Ascending aorta (tissue), 2 donors: Measurements from ENCODE around the gene MAPK8IP3. TPM values are rescaled to one million over a fixed set of nuclear protein-coding genes. Genes with fewer than 3 reads are reported as not detected.

Source experiments
- DNase-seq, 2 donors: peaks; one replicate each; pipeline ENCODE4 v3.0.0-alpha.2; 2019; ENCODE audit warnings: low spot score in 2 of 2
- H3K27ac ChIP-seq, 2 donors: fragments of 200-600 bp; sonication (generic); one replicate each; pipeline ENCODE4 v1.5.1; 2016 to 2017; ENCODE audit warnings: mild to moderate bottlenecking in 1 of 2
- H3K27me3 ChIP-seq: fragments of 200-600 bp; sonication (generic); one replicate; pipeline ENCODE4 v1.5.1; 2017
- H3K36me3 ChIP-seq, 2 donors: fragments of 200-600 bp; sonication (generic); one replicate each; pipeline ENCODE4 v1.5.1; 2016
- H3K4me1 ChIP-seq, 2 donors: fragments of 200-600 bp; sonication (generic); one replicate each; pipeline ENCODE4 v1.5.1; 2016 to 2017; ENCODE audit warnings: mild to moderate bottlenecking in 1 of 2
- H3K4me3 ChIP-seq, 2 donors: fragments of 200-600 bp; sonication (generic); one replicate each; pipeline ENCODE4 v1.5.1; 2016 to 2017; ENCODE audit warnings: mild to moderate bottlenecking in 1 of 2
- H3K9me3 ChIP-seq, 2 donors: fragments of 200-600 bp; sonication (generic); one replicate each; pipeline ENCODE4 v1.5.1; 2016
- CTCF ChIP-seq, 3 experiments: fragments of 200-600 bp in 2 of 3; fragments of 450-650 bp in 1 of 3; sonication (generic) in 2 of 3; IDR thresholded peaks; one replicate each; pipeline ENCODE4 v1.5.1; 2016 to 2019; ENCODE audit warnings: antibody characterized with exemption in 3 of 3, mild to moderate bottlenecking in 1 of 3, moderate library complexity in 1 of 3
- intact Hi-C: fragments of 100-400 bp; cut with DNase I; formaldehyde crosslinking; loops from one replicate; pipeline ENCODE4 v1.15.1; 2023
- total RNA-seq: library from RNA; depleted of rRNA; stranded (reverse); fragments of >200 nt; gene quantifications from one replicate; pipeline ENCODE4 v1.1.0, GENCODE V29; 2016

MAPK8IP3 gene, protein sequence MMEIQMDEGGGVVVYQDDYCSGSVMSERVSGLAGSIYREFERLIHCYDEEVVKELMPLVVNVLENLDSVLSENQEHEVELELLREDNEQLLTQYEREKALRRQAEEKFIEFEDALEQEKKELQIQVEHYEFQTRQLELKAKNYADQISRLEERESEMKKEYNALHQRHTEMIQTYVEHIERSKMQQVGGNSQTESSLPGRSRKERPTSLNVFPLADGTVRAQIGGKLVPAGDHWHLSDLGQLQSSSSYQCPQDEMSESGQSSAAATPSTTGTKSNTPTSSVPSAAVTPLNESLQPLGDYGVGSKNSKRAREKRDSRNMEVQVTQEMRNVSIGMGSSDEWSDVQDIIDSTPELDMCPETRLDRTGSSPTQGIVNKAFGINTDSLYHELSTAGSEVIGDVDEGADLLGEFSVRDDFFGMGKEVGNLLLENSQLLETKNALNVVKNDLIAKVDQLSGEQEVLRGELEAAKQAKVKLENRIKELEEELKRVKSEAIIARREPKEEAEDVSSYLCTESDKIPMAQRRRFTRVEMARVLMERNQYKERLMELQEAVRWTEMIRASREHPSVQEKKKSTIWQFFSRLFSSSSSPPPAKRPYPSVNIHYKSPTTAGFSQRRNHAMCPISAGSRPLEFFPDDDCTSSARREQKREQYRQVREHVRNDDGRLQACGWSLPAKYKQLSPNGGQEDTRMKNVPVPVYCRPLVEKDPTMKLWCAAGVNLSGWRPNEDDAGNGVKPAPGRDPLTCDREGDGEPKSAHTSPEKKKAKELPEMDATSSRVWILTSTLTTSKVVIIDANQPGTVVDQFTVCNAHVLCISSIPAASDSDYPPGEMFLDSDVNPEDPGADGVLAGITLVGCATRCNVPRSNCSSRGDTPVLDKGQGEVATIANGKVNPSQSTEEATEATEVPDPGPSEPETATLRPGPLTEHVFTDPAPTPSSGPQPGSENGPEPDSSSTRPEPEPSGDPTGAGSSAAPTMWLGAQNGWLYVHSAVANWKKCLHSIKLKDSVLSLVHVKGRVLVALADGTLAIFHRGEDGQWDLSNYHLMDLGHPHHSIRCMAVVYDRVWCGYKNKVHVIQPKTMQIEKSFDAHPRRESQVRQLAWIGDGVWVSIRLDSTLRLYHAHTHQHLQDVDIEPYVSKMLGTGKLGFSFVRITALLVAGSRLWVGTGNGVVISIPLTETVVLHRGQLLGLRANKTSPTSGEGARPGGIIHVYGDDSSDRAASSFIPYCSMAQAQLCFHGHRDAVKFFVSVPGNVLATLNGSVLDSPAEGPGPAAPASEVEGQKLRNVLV (N-terminal part only)
- 57.4 TPM for total RNA-seq

DNA sequence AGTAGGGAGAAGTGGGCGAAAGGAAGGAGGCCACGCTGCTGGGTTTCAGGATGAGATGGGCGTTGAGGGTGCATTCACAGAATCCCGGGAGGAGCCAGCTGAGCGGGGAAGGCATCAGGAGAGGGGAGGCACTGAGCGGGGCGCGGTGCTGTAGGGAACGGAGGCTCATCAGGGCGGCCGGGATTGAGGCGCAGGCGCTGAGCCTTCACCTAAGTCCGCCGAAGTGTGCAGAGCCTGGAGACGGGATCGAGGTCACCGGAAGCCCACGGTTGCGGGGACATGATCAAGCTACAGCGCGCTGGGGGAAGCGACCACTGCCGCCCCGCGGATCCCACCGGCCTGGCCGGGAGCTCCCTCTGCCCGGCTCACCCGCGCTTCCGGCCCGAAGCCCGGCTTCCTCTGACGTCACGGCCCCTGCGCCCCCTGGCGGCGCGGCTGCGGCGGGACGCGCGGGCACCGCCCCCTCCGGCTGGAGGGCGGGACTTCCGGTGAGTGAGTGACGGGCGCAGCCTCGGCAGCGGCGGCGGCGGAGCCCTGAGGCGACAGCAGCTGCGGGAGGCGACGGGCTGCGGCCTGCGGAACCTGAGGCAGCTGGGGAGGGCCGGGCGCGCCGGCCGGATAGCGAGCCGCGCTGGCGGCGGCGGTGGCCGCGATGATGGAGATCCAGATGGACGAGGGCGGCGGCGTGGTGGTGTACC lies at the start of gene MAPK8IP3:
Gene MAPK8IP3, plus strand, starts transcription at position 508 of the 698 bp plus-strand sequence. Its CDS starts 145 bp downstream, at position 653.
- intact Hi-C loops = loop anchor here (1.0 to 5.0 kb wide), 6 partner anchors 28 to 284 kb away; partner anchors contain the start of genes HAGH, JPT2, NUBP2 and SPSB3
- H3K4me1 ChIP-seq = peaks cover 0 to 22% of the 10 kb centered on the region in 2 donors

GRCh38 chr16:1656808-1657617 lies 49.0 kb upstream of the MAPK8IP3 start:
- TF ChIP-seq CTCF (IDR thresholded peaks at IDR 0.05) = no peak
- Histone ChIP-seq H3K36me3 (peaks cover 88 to 89% of the 10 kb centered on the region in 2 donors), H3K4me1 (no peaks in the 10 kb centered on the region), H3K27me3 (no peaks in the 10 kb centered on the region), H3K9me3 (no peaks in the 10 kb centered on the region), H3K4me3 (no peak overlapping the region), H3K27ac (no peak overlapping the region)
- DNase-seq = no peak
- intact Hi-C loops = no loop called here

More for the DNA sequence above, at the start of gene MAPK8IP3:
- Histone ChIP-seq H3K4me3 (peak within 1 kb of the TSS; percentile 70 to 89), H3K9me3 (no peaks in the 10 kb centered on the region), H3K27me3 (no peaks in the 10 kb centered on the region), H3K36me3 (peaks cover 0 to 8% of the 10 kb centered on the region in 2 donors), H3K27ac (peak within 1 kb of the TSS; percentile 85 to 95)
- peak; percentile 54 to 94 for DNase-seq
- TF ChIP-seq CTCF (IDR thresholded peaks at IDR 0.05) = peak; percentile 64 to 100 (median 76)

GRCh38 chr16:1657841-1658240 lies 48.2 kb upstream of the MAPK8IP3 start:
- intact Hi-C loops = no loop called here
- H3K27me3 ChIP-seq = no peaks in the 10 kb centered on the region
- no peak for TF ChIP-seq CTCF (IDR thresholded peaks at IDR 0.05)
- no peak overlapping the region for H3K4me3 ChIP-seq
- H3K36me3 ChIP-seq = peaks cover 89% of the 10 kb centered on the region in 2 donors
- H3K4me1 ChIP-seq = no peaks in the 10 kb centered on the region
- no peaks in the 10 kb centered on the region for H3K9me3 ChIP-seq
- no peak for DNase-seq
- H3K27ac ChIP-seq = no peak overlapping the region

- peaks cover 90% of the 10 kb centered on the region in 2 donors for H3K36me3 ChIP-seq
- H3K9me3 ChIP-seq = no peaks in the 10 kb centered on the region
- no peak for DNase-seq
- no peak overlapping the region for H3K4me3 ChIP-seq
- H3K27ac ChIP-seq = no peak overlapping the region
- intact Hi-C loops = no loop called here
- TF ChIP-seq CTCF (IDR thresholded peaks at IDR 0.05) = no peak
- no peaks in the 10 kb centered on the region for H3K4me1 ChIP-seq
- no peaks in the 10 kb centered on the region for H3K27me3 ChIP-seq
Measured at GRCh38 chr16:1659031-1659430, 47.0 kb upstream of the MAPK8IP3 start.
